Gastroesophageal sphincter (tissue), 2 donors: ENCODE results near the gene SLAIN1.

ENCODE experiments used
- EP300 ChIP-seq: sonication (generic); formaldehyde crosslinking; IDR thresholded peaks from one replicate; pipeline ENCODE4 v1.6.1; 2017; ENCODE audit warnings: antibody characterized with exemption, mild to moderate bottlenecking
- POLR2AphosphoS5 ChIP-seq: sonication (generic); formaldehyde crosslinking; IDR thresholded peaks from one replicate; pipeline ENCODE4 v1.6.1; 2017; ENCODE audit warnings: antibody characterized with exemption

GRCh38 chr13:77728265-77729125 lies 31.0 kb downstream of the SLAIN1 start:
- TF ChIP-seq POLR2AphosphoS5 = no peak
- no peak for TF ChIP-seq EP300
